ENCODE results near the gene LRRC49. TPM values are rescaled to one million over a fixed set of nuclear protein-coding genes. Genes with fewer than 3 reads are reported as not detected.
"Not testable (repeated sequence)": the region's sequence is repeated elsewhere in the genome, so short reads cannot be mapped to it uniquely, and the experiment has no call there.

Gene LRRC49
- total RNA-seq, 2 experiments from 2014 or later = 0.14 to 0.62 TPM

- no peaks in the 10 kb centered on the region for H3K4me1 Mint-ChIP-seq
- CTCF ChIA-PET = interaction anchor here (0.6 to 0.7 kb wide), 2 partner anchors 37 to 116 kb away, joined by 3 read pairs; no protein-coding TSS in a partner anchor
- intact Hi-C loops (cut with DNase I, micrococcal nuclease) = no loop called here
- peaks cover 10% of the 10 kb centered on the region for H3K27me3 Mint-ChIP-seq
- POLR2A ChIA-PET = no interaction called here
- no peak overlapping the region for H3K4me3 Mint-ChIP-seq
- H3K27ac Mint-ChIP-seq = no peak overlapping the region
- ATAC-seq = no peak
- H3K36me3 Mint-ChIP-seq (ENCODE audit: low read depth) = no peaks in the 10 kb centered on the region
- H3K9me3 Mint-ChIP-seq (ENCODE audit: low read depth) = no peaks in the 10 kb centered on the region
- no peak for DNase-seq
Observed at GRCh38 chr15:70933411-70933810, 40.8 kb downstream of the LRRC49 start.

- ATAC-seq (no peak), DNase-seq (no peak)
- ChIA-PET CTCF (no interaction called here), POLR2A (no interaction called here)
- Mint-ChIP-seq H3K9me3 (ENCODE audit: low read depth) (no peaks in the 10 kb centered on the region), H3K4me3 (no peak overlapping the region), H3K4me1 (no peaks in the 10 kb centered on the region), H3K27ac (no peak overlapping the region), H3K27me3 (peaks cover 2% of the 10 kb centered on the region), H3K36me3 (ENCODE audit: low read depth) (no peaks in the 10 kb centered on the region)
- intact Hi-C loops (cut with DNase I, micrococcal nuclease) = no loop called here
Observed at GRCh38 chr15:70935631-70936030, 43.0 kb downstream of the LRRC49 start.

GRCh38 chr15:70936326-70936725 is 43.7 kb downstream of the LRRC49 start:
- Mint-ChIP-seq H3K4me3 (no peak overlapping the region), H3K4me1 (no peaks in the 10 kb centered on the region), H3K27me3 (no peaks in the 10 kb centered on the region), H3K27ac (no peak overlapping the region), H3K36me3 (ENCODE audit: low read depth) (no peaks in the 10 kb centered on the region), H3K9me3 (ENCODE audit: low read depth) (no peaks in the 10 kb centered on the region)
- ChIA-PET POLR2A (no interaction called here), CTCF (no interaction called here)
- ATAC-seq (no peak), DNase-seq (no peak)
- intact Hi-C loops (cut with DNase I, micrococcal nuclease) = no loop called here

GRCh38 chr15:70943285-70943684 is 50.7 kb downstream of the LRRC49 start:
- ATAC-seq; POLR2A ChIA-PET; H3K4me3 Mint-ChIP-seq; H3K27ac Mint-ChIP-seq; H3K9me3 Mint-ChIP-seq (ENCODE audit: low read depth); H3K36me3 Mint-ChIP-seq (ENCODE audit: low read depth); CTCF ChIA-PET; DNase-seq; H3K4me1 Mint-ChIP-seq; intact Hi-C loops (cut with DNase I, micrococcal nuclease): not testable (repeated sequence)
- peaks cover 14% of the 10 kb centered on the region for H3K27me3 Mint-ChIP-seq

- CTCF ChIA-PET = no interaction called here
- ATAC-seq = no peak
Observed at GRCh38 chr15:70947351-70948335, 55.0 kb downstream of the LRRC49 start.

GRCh38 chr15:70950953-70951352 is 58.3 kb downstream of the LRRC49 start:
- Mint-ChIP-seq H3K27me3 (peaks cover 21% of the 10 kb centered on the region), H3K4me1 (no peaks in the 10 kb centered on the region), H3K36me3 (ENCODE audit: low read depth) (no peaks in the 10 kb centered on the region), H3K27ac (no peak overlapping the region), H3K4me3 (no peak overlapping the region), H3K9me3 (ENCODE audit: low read depth) (peaks cover 7% of the 10 kb centered on the region)
- ATAC-seq (no peak), DNase-seq (no peak)
- ChIA-PET POLR2A (no interaction called here), CTCF (no interaction called here)
- intact Hi-C loops (cut with DNase I, micrococcal nuclease) = no loop called here

More at GRCh38 chr15:70947351-70948335, 55.0 kb downstream of the LRRC49 start:
- DNase-seq = no peak
- POLR2A ChIA-PET = no interaction called here
- peaks cover 18% of the 10 kb centered on the region for H3K27me3 Mint-ChIP-seq
- no peaks in the 10 kb centered on the region for H3K36me3 Mint-ChIP-seq (ENCODE audit: low read depth)
- no peak overlapping the region for H3K27ac Mint-ChIP-seq
- intact Hi-C loops (cut with DNase I, micrococcal nuclease) = no loop called here
- H3K4me3 Mint-ChIP-seq = no peak overlapping the region
- H3K9me3 Mint-ChIP-seq (ENCODE audit: low read depth) = peaks cover 7% of the 10 kb centered on the region
- no peaks in the 10 kb centered on the region for H3K4me1 Mint-ChIP-seq

GRCh38 chr15:70954171-70954570 is 61.5 kb downstream of the LRRC49 start:
- Mint-ChIP-seq H3K36me3 (ENCODE audit: low read depth) (no peaks in the 10 kb centered on the region), H3K27ac (no peak overlapping the region), H3K27me3 (peaks cover 25% of the 10 kb centered on the region), H3K9me3 (ENCODE audit: low read depth) (peaks cover 7% of the 10 kb centered on the region), H3K4me3 (no peak overlapping the region), H3K4me1 (no peaks in the 10 kb centered on the region)
- DNase-seq = no peak
- ATAC-seq = no peak
- intact Hi-C loops (cut with DNase I, micrococcal nuclease) = no loop called here
- ChIA-PET CTCF (interaction anchor here (1.5 kb wide), 1 partner anchor 13 kb away, joined by 4 read pairs; no protein-coding TSS in a partner anchor), POLR2A (no interaction called here)

- Mint-ChIP-seq H3K4me1 (no peaks in the 10 kb centered on the region), H3K9me3 (ENCODE audit: low read depth) (peaks cover 7% of the 10 kb centered on the region), H3K4me3 (no peak overlapping the region), H3K36me3 (ENCODE audit: low read depth) (no peaks in the 10 kb centered on the region), H3K27me3 (peaks cover 25% of the 10 kb centered on the region), H3K27ac (no peak overlapping the region)
- DNase-seq (no peak), ATAC-seq (no peak)
- CTCF ChIA-PET = interaction anchor here (1.5 kb wide), 1 partner anchor 12 kb away, joined by 4 read pairs; no protein-coding TSS in a partner anchor
- intact Hi-C loops (cut with DNase I, micrococcal nuclease) = no loop called here
- POLR2A ChIA-PET = no interaction called here
Observed at GRCh38 chr15:70954733-70955132, 62.1 kb downstream of the LRRC49 start.

GRCh38 chr15:70955151-70955550 is 62.5 kb downstream of the LRRC49 start:
- Mint-ChIP-seq H3K4me3 (no peak overlapping the region), H3K9me3 (ENCODE audit: low read depth) (peaks cover 7% of the 10 kb centered on the region), H3K27me3 (peaks cover 26% of the 10 kb centered on the region), H3K4me1 (no peaks in the 10 kb centered on the region), H3K27ac (no peak overlapping the region), H3K36me3 (ENCODE audit: low read depth) (no peaks in the 10 kb centered on the region)
- DNase-seq = no peak
- CTCF ChIA-PET = interaction anchor here (1.5 kb wide), 1 partner anchor 12 kb away, joined by 4 read pairs; no protein-coding TSS in a partner anchor
- ATAC-seq = no peak
- POLR2A ChIA-PET = no interaction called here
- intact Hi-C loops (cut with DNase I, micrococcal nuclease) = no loop called here

GRCh38 chr15:70956201-70956995 is 63.8 kb downstream of the LRRC49 start:
- ChIA-PET POLR2A (no interaction called here), CTCF (no interaction called here)
- intact Hi-C loops (cut with DNase I, micrococcal nuclease) = no loop called here
- H3K9me3 Mint-ChIP-seq (ENCODE audit: low read depth) = peaks cover 6% of the 10 kb centered on the region
- no peaks in the 10 kb centered on the region for H3K36me3 Mint-ChIP-seq (ENCODE audit: low read depth)
- no peak overlapping the region for H3K4me3 Mint-ChIP-seq
- H3K27me3 Mint-ChIP-seq = peaks cover 23% of the 10 kb centered on the region
- no peak overlapping the region for H3K27ac Mint-ChIP-seq
- no peaks in the 10 kb centered on the region for H3K4me1 Mint-ChIP-seq
- DNase-seq (no peak), ATAC-seq (no peak)

- ChIA-PET CTCF (no interaction called here), POLR2A (no interaction called here)
- Mint-ChIP-seq H3K27me3 (peaks cover 12% of the 10 kb centered on the region), H3K9me3 (ENCODE audit: low read depth) (no peaks in the 10 kb centered on the region), H3K4me3 (no peak overlapping the region), H3K36me3 (ENCODE audit: low read depth) (no peaks in the 10 kb centered on the region), H3K4me1 (no peaks in the 10 kb centered on the region), H3K27ac (no peak overlapping the region)
- no peak for ATAC-seq
- no peak for DNase-seq
- intact Hi-C loops (cut with DNase I, micrococcal nuclease) = no loop called here
Observed at GRCh38 chr15:70962084-70962483, 69.5 kb downstream of the LRRC49 start.

GRCh38 chr15:70963199-70963598 is 70.6 kb downstream of the LRRC49 start:
- H3K4me3 Mint-ChIP-seq = no peak overlapping the region
- peaks cover 6% of the 10 kb centered on the region for H3K27me3 Mint-ChIP-seq
- CTCF ChIA-PET = no interaction called here
- H3K4me1 Mint-ChIP-seq = no peaks in the 10 kb centered on the region
- H3K36me3 Mint-ChIP-seq (ENCODE audit: low read depth) = no peaks in the 10 kb centered on the region
- intact Hi-C loops (cut with DNase I, micrococcal nuclease) = no loop called here
- POLR2A ChIA-PET = no interaction called here
- no peak for ATAC-seq
- no peak for DNase-seq
- no peaks in the 10 kb centered on the region for H3K9me3 Mint-ChIP-seq (ENCODE audit: low read depth)
- no peak overlapping the region for H3K27ac Mint-ChIP-seq

All from activated CD4-positive, alpha-beta T cell treated with anti-CD3 and anti-CD28 coated beads for 36 hours (primary cell).